ENCODE results near the gene CACTIN.

CACTIN gene

DNA sequence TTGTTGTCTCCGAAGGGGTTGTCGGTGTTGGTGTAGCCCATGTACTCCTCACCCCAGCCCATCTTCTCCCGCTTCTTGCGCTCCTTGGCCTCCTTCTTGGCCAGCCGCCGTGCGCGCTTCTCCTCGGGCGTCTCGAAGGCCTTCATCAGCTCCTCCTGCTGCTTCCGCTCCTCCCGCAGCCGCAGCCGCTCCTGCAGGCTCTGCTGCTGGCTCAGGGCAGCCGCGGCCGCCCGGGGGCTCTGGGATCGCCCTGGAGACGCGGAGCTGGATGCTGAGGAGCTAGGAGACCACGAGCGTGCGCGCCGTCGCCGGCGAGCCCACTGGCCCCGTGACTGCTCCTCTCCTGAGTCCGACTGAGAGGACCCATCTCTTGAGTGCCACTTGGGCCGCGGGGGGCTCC, 2.9 kb downstream of the CACTIN start:
- DNase-seq, result no peak

DNA sequence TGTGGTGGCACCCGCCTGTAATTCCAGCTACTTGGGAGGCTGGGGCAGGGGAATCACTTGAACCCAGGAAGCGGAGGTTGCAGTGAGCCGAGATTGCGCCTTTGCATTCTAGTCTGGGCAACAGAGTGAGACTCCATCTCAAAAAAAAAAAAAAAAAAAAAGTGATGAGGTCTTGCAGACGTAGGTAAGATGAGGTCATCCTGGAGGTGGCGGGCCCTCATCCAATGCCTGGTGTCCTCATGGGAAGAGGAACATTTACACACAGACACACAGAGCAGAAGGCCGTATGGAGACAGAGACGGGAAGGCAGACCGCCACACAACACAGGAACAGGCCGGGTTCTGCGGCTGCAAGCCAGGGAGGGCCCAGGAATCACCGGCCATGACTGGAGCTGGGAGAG, 4.4 kb downstream of the CACTIN start:
- no peak for DNase-seq

DNA sequence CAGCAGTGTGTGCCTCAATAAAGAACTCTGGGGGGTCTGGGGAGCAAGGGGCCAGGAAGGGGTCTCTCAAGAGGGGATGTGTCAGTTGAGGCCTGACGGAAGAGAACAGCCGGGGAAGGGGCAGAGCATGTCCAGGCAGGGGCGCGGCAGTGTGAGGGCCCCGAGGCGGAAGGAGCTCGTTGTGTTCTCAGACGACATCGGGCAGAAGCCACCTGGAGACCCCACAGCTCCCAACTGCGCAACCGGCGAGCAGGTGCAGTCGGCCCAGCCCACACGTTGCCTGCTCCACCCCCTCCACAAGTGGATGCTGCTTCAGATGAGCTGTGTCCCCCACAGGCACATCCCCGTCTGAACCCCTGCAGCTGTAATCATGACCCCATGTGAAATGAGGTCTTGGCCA, 4.9 kb downstream of the CACTIN start:
- DNase-seq, result no peak

DNA sequence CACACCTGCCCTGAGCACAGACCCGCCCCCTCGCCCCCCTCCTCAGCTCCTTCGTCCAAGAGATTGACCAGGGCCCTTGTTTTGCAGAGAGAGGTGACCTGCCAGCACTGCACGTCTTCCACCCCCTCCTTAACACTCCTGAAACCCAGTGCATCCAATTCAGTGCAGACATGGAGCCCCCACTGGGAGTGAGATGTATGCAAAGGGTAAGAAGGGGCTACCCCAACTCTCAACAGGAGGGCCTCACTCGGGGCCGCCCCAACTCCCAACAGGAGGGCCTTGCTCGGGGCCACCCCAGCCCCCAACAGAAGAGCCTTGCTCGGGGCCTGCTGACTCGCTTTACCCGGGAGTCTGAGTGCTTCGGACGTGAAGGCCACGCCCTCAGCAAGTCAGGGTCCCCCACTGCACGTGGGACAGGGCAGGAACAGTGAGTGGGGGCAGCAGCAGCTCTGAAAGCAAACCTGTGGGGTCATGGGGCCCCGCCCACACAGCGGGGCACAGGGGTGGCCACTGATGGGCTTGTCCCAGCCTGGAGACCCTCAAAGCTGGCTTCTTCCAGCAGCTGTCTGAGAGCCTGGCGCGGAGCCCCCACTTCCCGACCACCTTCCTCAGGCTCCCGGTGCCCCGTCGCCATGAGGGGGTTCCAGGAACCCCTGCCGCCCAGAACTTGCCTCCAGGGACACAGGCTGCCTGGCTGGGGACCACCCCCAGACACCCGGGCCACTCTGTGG, 5.6 kb downstream of the CACTIN start:
- no peak for DNase-seq

DNA sequence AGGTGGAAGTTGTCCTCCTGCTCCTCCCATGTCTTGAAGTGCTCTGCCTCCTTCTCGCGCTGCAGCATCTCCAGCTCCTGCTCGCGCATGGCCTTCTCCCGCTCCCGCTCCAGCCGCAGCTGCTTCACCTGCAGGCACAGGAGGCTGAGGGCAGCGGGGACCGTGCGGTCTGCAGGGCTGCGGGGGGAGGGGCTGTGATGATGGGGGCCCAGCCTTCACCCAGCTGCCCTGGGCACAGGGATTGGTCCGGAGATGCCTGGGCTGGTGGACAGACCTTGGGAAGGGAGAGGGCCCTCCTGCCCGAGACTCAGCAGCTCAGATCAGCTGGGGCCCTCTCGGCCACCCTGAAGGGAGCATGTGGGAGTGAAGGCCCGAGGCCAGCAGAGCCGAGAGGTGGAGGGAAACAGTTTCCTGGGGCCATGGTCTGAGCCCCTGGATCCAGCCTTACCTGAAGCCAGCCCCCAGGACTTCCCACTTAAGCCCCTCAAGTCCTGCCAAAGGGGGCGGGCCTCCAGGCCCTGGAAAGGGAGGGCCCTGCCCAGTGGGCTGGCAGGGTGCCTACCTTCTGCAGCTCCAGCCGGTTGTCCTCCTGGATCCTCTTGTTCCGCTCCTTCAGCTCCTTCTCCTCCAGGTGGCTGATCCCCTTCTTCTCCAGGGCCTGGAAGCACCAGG, 6.3 kb downstream of the CACTIN start:
- DNase-seq, result no peak

DNA sequence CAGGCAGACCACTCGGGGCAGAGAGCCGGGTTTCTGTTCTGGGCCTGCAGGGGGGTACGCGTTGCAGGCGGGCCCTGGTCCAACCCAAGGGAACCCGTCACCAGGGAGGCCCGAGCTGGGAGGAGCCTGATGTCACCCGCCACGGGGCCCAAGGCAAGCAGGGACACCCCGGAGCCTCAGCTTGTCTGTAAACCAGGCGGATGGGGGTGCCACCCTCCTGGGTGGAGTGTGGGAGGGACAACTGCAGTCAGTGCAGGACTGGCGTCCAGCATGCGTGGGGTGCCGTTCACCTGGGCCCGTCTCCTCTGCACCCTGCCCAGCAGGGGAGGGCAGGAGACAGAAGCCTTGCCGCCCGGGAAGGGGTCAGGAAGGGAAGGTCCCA, 7.0 kb downstream of the CACTIN start:
- DNase-seq, result no peak

DNA sequence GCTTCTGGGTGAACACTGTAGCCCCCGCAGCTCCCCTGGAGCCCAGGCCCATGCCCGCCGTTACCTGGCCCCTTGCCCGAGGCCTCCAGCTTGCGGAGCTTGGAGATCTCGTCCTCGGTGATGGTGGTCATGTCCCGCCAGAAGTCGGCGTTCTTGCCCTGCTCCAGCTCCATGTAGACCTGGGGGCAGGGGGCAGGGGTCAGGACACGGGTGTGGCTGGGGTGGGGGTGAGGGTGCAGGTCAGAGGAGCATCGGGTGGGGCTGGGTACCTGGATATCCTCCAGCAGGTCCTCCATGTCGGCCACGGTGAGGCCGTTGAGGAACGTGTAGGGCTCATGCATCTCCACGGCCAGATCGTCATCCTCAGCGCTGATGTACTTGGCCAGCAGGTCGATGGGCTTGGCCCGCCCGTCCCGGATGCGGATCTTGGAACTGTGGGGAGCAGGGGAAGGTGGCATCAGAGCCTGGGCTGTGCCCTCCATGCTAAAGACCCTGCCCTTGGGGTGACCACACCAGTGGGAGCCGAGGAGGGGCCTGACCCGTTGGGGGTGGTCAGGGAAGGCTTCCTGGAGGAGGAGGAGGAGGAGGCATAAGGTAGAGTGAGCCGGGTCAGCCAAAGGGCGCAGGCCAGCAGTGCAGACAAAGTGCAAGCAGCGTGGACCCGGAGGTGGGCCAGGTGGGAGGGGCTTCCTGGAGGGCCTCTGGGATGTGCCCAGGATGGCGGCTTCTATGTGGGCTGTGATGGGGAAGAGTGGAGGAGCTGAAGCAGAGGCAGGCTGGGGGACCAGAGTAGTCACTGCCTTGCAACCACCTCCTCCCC, 7.6 kb downstream of the CACTIN start:
- no peak for DNase-seq

DNA sequence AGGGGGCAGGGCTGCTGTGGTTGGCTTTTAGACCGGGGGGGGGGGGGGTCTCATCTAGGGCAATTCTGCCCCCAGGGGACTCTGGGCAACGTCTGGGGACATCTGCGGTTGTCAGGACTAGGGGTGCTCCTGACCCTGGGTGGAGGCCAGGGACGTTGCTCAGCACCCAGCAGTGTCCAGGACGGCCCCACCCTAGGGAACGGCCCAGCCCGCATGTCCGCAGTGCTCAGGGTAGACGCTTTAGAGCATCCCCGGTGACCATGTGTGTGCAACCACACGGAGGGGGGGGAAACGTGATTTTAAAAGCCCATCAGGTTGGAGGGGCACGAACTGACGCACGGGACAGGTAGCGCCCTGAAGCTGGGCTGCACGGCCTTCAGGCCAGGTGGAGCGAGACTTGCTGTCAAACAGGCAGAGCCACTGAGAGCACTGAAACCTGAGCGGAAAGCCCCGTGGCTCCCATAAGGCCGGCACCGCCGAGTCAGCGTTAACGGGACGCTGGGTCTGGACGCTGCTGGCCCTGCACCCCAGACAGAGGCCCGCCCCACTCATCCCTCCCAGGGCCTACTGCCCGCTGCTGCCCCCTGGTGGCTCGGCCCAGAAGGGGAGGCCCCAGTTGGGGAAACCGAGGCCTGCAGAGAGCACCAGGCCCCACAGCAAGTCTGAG, 8.3 kb downstream of the CACTIN start:
- DNase-seq, result no peak

DNA sequence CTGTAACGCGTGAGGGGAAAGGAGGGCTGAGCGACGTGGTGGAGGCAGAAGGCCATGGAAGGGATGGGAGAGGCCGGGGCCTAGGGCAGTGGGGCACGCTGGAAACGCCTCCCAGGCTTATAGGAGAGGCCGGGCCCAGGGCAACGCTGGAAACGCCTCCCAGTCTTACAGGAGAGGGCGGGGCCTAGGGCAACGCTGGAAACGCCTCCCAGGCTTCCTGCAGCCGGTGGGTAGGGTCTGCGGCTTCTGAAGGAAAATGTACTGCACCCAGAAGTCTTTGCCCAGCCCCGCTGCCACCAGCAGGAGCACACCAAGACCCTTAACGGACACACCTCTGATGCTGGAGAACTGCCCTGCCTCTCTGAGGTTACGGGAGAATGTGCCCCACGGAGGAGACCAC, 9.1 kb downstream of the CACTIN start:
- DNase-seq, result no peak

DNA sequence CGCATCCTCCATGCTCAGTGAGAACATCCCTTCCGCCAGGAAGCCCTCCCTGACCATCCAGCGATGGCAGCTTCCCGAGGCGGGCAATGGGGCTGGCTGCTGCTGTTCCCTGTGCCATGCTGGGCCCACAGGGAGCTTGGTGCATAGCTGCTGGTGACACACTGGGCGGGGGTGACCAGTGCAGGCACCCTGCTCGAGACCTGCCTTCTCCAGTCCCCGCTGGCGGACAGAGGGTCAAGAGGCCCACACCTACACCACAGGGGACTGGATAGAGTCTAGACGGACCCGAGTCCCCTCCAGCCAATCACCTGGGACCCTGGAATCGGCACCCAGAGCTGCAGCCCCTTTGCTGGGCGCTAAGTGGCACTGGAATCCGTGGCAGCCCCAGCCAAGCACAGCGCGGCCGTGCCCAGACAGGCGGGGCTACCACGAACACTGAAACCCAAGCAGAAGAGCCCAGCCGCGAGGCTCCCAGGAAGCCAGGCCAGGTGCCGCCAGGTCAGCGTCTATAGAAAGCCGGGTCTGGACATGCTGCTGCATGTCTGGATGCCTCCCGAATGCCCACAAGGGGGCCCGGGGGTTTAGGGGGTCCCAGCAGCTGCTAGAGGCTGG, 11.0 kb downstream of the CACTIN start:
- no peak for DNase-seq

DNA sequence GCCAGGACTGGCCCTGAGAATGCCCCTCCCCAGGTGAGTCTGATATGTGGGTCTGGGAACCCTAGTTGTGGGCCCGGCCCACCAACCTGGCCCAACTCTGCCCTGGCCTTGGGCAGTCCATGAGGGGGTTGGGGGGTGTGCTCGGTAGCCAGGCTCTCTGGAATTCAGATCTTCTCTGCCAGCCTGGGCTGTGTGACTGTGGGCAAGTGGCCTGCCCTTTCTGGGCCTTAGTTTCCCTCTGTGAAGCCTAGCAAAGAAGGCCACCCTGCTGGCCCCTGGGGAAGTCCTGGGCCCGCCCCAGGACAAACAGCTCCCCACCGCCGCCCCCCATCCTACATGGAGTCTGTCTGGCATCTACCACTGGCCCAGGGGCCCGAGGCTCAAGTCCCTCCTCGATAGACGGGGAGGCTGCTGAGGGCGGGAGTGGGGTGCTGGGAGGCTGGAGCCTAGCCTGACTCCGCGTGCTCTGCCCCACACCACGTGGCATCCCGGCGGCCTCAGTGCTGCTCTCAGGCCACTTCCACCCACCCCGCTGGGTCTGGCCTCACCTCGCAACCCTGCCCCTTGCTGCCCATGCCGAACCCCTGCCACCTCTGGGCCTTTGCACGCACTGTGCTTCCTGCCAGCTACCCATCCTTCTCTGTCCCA, 11.6 kb downstream of the CACTIN start:
- no peak for DNase-seq

DNA sequence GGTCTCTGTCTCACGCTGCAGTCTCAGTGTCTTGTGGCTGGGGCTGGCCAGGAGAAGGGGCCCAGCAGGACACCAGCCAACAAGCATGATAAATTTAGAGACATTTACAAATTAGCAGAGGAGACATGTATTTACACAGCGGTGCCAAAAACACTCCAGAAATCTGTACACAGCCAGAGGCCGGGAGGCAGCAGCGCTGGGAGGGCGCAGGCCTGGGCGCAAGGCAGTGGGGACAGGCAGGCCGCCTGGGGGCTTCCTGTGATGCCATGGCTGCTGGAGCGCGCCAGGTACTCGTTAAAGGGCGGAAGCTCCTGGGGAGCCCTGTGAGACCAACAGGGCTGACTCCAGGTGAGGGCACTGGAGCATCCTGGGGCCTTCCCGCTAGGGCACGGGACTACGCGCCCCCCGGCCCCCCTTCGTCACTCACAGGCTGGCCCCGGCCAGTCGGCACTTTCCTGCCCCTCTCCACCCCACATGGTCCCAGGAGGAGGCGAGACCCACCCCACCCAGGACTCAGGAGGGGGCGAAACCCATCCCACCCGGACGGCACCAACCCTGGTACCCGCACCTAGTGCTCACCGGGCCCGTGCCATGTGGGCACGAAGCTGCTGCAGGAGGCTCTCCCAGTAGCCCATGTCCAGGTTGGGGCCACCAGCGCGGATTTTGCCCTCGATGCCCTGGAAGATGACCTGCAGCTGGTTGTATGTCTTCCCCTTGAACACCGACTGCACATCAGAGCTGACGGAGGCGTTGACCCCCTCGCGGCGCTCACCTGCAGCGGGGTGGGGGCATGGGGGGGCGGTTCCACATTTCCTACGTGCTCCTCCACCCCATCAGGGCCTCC, 12.6 kb downstream of the CACTIN start:
- no peak for DNase-seq

DNA sequence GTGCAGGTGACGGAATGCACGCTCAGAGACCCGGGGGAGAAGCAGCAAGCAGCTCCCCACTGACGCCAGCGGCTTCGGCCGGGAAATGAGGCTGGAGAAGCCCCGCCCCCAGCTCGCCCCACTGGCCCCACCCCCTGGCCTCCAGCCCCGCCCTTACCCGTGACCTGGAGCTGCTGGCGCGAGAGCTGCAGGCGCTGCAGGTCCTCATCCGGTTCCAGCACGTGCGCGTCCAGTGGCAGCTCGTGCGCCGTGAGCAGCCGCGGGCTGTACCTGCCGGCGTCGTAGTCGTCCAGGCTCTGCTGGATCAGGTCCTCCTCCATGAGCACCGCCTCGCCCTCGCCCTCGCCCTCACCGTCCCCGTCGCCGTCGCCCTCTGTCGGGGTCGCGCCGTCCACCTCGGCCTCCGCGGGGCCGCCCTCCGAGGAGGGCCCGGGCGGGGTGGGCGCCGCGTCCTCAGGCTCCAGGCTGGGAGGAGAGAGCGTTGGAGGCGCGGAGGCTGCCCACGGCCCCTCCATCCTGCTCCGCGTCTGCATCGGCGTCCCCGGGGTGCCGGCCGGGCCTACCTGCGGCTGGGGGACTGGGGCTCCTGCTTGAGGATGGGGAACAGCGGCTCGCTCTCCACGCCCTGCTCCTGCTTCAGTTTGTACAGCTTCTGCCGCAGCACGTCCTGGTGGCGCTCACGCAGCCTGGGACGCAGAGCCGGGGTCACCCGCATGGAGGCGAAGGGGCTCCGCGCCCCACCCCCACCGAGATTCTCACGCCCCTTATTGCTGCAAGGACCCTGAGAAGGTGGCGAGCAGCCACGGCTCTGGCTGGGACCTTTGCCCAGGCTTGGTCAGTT, 13.5 kb downstream of the CACTIN start:
- DNase-seq, result no peak

DNA sequence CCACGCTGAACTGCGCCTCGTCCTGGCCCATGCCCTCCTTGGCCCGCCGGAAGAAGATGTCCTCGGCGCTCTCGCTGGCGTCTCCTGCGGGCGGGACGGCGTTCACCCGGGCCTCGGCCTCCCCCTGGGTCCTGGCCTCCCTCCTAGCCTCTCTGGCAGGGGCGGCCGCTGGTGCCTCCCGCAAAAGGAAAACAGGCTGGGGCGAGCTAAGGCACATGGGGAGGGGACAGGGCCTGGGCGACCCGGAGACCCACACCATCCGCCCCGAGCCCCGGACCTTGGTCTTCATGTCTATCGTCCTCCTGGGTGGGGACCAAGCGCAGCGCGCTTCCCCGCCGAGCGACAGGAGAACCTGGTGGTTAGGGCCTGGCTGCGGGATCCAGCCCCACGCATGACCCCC, 14.3 kb downstream of the CACTIN start:
- no peak for DNase-seq

DNA sequence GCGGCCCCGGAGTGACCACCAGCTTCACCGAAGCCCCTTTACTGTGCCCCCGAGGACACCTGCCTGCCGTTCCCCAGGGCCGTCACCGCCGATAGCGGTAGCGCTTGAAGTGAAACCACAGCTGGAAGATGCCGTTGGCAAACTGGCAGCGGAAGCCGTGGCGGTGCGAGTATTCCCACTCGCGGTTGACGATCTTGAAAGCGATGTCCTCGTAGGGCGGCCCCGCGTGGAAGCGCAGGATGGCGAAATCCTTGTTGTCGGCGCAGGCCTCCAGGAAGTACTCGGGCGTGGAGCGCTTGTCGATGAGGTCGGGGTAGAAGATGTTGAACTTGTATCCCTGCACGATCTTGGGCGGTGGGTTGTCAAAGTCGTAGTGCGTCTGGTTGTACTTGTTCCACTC, 14.7 kb downstream of the CACTIN start:
- no peak for DNase-seq

DNA sequence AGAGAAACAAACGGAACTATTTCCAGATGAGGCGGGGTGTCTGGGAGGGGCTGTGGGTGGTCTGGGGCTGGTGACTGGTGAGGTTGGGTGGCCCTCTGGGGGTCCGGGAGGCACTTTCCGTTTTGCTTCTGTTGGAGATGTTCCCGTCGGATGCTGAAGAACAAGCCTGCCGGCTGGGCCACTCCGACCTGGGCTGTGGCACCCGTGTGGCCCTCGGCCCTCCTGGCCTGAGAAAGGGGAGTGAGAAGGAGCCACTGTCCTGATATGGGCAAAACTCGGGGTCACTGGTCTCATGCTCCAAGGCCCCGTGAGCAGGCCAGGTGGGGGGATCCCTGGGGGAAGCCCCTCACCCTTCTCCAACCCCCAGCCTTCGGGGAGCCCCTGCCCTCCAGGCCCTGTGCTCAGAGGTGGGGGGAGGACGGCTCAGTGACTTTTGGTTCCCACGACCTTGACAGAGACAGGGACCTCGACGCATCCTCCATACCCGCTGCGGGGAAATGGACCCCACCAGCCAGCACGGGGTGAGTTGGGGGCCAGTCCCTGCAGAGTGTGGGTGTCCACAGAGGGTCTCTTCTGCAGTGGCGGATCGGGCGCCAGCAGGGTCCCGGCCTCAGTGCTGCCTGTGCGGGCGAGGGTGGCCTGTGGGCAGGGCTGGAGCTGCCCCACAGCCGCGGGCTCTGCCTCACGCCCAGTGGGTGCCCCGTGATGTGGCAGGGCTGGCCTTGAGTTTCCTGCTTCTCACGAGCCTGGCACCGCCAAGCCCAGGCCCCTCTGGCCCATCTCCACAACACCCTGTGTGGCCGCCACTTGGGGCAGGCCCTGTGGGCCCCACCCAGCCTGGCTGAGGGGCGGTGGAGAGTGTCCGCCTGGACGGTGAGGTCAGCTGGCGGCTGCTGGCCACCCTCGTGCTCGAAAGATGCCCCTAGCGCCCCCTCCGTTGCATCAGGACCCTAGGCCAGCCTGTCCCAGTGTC, 15.6 kb downstream of the CACTIN start:
- no peak for DNase-seq

DNA sequence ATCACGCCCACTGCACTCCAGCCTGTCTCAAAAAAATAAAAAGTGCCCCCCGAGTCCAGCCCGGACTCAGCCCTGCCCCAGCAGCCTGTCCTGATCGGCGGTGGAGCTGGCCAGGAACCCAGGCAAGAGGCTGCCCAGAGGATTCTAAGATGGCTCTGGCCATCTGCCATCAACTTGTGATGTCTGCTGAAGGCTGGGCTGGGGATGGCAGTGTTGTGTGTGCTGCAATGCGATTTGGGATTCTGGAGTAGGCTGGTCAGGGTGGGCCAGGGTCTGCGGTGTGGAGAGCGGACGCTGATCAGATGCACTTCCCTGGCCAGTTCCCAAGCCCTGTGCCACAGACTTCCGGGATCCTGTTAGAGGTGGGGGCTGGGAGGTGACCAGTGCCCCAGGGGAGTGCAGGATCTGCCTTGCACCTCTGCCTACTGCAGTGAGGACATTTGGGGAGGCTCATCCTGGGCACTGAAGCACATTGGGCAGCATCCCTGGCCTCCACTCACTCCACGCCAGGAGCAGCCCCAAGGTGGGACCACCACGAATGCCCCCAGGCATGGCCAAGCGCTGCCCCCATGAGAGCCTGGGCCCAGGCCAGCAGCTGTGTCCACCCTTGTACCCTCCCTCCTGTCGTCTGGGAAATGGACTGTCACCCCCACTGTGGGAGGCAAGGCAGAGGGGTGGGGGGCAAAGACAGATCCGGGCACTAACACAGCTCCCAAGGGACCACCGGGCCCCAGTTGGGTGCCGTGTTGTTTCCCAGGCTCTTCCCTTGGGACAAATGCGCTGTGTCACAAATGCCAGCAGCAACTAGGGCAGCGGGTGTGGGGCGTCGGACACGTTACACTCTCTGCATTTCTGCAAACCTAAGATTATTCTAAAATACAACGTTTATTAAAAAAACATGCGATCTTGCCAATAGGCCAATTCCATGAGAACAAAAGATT, 16.5 kb downstream of the CACTIN start:
- no peak for DNase-seq

DNA sequence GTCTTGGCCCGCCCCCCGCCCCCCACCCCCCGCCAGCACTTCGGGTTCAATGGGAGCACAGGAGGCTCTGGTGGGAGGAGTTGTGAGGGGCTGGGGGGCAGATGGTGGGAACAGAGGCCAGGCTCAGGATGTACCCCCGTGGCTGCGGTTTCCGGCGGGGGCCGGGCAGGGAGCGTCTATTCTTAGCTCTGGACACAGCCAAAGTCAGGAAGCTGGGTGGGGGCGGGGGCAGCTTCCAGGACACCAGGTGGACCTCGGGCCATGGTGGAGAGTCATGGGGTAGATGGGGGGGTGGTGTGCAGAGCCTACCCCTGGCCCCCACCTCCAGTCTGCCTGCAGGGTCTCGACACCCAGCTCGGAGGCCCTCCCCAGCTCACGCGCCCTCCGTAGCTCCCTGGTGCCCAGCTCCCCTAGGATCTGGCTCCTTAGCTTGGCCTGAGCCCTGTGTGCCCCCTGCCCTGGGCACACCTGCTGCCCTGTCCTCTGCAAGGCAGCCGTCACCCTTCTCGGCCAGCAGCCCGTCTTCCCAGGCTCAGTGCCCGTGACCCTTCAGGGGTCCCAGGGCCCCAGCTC, 17.8 kb downstream of the CACTIN start:
- no peak for DNase-seq
